ENCODE data around the gene RAB8B. TPM values are rescaled to one million over a fixed set of nuclear protein-coding genes. Genes with fewer than 3 reads are reported as not detected.

RAB8B gene
- total and polyA plus RNA-seq, 10 of the 15 experiments (the other 5 are each of a cell fraction or from before 2014, with no cell fraction given), result 17.8 to 104 (median 65.1) TPM

DNA sequence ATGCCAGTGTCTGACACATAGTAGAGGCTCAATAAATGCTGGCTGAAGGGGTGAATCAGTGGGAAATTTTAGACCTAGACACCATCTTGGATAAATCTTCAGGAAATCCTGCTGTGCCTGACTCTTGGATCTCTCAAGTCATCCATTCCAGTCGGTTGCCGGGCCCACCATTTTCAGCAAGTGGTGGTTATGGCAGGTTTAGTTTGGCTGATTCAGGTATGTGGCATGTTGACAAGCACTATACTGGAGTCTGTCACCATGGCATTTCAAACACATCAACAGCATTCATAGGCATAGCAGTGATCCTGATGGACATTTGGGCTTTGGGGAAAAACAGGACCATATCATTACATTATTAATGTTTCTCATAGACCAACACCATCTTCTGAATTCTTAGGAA, 62.3 kb downstream of the RAB8B start (continued):
- TF ChIP-seq, protein P1, sequence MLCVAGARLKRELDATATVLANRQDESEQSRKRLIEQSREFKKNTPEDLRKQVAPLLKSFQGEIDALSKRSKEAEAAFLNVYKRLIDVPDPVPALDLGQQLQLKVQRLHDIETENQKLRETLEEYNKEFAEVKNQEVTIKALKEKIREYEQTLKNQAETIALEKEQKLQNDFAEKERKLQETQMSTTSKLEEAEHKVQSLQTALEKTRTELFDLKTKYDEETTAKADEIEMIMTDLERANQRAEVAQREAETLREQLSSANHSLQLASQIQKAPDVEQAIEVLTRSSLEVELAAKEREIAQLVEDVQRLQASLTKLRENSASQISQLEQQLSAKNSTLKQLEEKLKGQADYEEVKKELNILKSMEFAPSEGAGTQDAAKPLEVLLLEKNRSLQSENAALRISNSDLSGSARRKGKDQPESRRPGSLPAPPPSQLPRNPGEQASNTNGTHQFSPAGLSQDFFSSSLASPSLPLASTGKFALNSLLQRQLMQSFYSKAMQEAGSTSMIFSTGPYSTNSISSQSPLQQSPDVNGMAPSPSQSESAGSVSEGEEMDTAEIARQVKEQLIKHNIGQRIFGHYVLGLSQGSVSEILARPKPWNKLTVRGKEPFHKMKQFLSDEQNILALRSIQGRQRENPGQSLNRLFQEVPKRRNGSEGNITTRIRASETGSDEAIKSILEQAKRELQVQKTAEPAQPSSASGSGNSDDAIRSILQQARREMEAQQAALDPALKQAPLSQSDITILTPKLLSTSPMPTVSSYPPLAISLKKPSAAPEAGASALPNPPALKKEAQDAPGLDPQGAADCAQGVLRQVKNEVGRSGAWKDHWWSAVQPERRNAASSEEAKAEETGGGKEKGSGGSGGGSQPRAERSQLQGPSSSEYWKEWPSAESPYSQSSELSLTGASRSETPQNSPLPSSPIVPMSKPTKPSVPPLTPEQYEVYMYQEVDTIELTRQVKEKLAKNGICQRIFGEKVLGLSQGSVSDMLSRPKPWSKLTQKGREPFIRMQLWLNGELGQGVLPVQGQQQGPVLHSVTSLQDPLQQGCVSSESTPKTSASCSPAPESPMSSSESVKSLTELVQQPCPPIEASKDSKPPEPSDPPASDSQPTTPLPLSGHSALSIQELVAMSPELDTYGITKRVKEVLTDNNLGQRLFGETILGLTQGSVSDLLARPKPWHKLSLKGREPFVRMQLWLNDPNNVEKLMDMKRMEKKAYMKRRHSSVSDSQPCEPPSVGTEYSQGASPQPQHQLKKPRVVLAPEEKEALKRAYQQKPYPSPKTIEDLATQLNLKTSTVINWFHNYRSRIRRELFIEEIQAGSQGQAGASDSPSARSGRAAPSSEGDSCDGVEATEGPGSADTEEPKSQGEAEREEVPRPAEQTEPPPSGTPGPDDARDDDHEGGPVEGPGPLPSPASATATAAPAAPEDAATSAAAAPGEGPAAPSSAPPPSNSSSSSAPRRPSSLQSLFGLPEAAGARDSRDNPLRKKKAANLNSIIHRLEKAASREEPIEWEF (IDR thresholded peaks at IDR 0.05; ENCODE audit: insufficient replicate concordance, low read depth, low read length), result no peak
- TF ChIP-seq NR2C2 (IDR thresholded peaks at IDR 0.05; ENCODE audit: borderline replicate concordance, control insufficient read depth, insufficient read length, low read depth) (no peak), DPF2 (IDR thresholded peaks at IDR 0.05) (no peak), EED (IDR thresholded peaks at IDR 0.05; ENCODE audit: low read depth) (no peak), FOXK2 (IDR thresholded peaks at IDR 0.05) (no peak)
- TF ChIP-seq, protein P2, sequence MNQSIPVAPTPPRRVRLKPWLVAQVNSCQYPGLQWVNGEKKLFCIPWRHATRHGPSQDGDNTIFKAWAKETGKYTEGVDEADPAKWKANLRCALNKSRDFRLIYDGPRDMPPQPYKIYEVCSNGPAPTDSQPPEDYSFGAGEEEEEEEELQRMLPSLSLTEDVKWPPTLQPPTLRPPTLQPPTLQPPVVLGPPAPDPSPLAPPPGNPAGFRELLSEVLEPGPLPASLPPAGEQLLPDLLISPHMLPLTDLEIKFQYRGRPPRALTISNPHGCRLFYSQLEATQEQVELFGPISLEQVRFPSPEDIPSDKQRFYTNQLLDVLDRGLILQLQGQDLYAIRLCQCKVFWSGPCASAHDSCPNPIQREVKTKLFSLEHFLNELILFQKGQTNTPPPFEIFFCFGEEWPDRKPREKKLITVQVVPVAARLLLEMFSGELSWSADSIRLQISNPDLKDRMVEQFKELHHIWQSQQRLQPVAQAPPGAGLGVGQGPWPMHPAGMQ (IDR thresholded peaks at IDR 0.05; ENCODE audit: borderline replicate concordance), result no peak
- TF ChIP-seq, protein P3, sequence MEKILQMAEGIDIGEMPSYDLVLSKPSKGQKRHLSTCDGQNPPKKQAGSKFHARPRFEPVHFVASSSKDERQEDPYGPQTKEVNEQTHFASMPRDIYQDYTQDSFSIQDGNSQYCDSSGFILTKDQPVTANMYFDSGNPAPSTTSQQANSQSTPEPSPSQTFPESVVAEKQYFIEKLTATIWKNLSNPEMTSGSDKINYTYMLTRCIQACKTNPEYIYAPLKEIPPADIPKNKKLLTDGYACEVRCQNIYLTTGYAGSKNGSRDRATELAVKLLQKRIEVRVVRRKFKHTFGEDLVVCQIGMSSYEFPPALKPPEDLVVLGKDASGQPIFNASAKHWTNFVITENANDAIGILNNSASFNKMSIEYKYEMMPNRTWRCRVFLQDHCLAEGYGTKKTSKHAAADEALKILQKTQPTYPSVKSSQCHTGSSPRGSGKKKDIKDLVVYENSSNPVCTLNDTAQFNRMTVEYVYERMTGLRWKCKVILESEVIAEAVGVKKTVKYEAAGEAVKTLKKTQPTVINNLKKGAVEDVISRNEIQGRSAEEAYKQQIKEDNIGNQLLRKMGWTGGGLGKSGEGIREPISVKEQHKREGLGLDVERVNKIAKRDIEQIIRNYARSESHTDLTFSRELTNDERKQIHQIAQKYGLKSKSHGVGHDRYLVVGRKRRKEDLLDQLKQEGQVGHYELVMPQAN (conservative IDR thresholded peaks at IDR 0.05), result no peak

All from GM12878 (cell line).